Stomach (tissue), 9 donors: ENCODE measurements around the gene CD3G. TPM values are rescaled to one million over a fixed set of nuclear protein-coding genes. Genes with fewer than 3 reads are reported as not detected.
A peak's percentile ranks its signal among the peaks of the same experiment; 100 is the strongest.

Experiments
- DNase-seq, 2 donors: peaks; one replicate each; pipeline versions ENCODE4 v3.0.0 to v3.0.0-alpha.2; 2013 to 2019
- H3K27ac ChIP-seq, 5 donors: fragments of 200-600 bp in 4 of 5; sonication (generic) in 4 of 5; one replicate each; pipeline ENCODE4 v1.5.1; 2013 to 2019; ENCODE audit warnings: mild to moderate bottlenecking in 1 of 5, moderate library complexity in 1 of 5
- H3K27me3 ChIP-seq, 3 donors: fragments of 200-600 bp; sonication (generic); one replicate each; pipeline ENCODE4 v1.5.1; 2017 to 2019; ENCODE audit warnings: mixed run types in 1 of 3
- H3K36me3 ChIP-seq, 4 donors: fragments of 200-600 bp; sonication (generic); 1 replicate in 3 of 4; 2 replicates in 1 of 4; pipeline ENCODE4 v1.5.1; 2016 to 2019
- H3K4me1 ChIP-seq, 4 donors: fragments of 200-600 bp; sonication (generic); one replicate each; pipeline ENCODE4 v1.5.1; 2016 to 2019
- H3K4me3 ChIP-seq, 4 donors: fragments of 200-600 bp; sonication (generic) in 3 of 4; one replicate each; pipeline ENCODE4 v1.5.1; 2016 to 2019; ENCODE audit warnings: mild to moderate bottlenecking in 1 of 4
- H3K9me3 ChIP-seq, 4 donors: fragments of 200-600 bp; sonication (generic); one replicate each; pipeline ENCODE4 v1.5.1; 2016 to 2019
- CTCF ChIP-seq, 7 experiments: fragments of 450-650 bp in 4 of 7; fragments of 200-600 bp in 3 of 7; sonication (generic) in 3 of 7; IDR thresholded peaks; one replicate each; pipeline ENCODE4 v1.5.1; 2016 to 2019; ENCODE audit warnings: antibody characterized with exemption in 7 of 7, control low read depth in 2 of 7, mild to moderate bottlenecking in 1 of 7
- EP300 ChIP-seq: sonication (generic); formaldehyde crosslinking; IDR thresholded peaks from one replicate; pipeline ENCODE4 v1.6.1; 2017; ENCODE audit warnings: antibody characterized with exemption
- POLR2A ChIP-seq, 4 donors: fragments of 450-650 bp; IDR thresholded peaks; one replicate each; pipeline ENCODE4 v1.6.1; 2016; ENCODE audit warnings: antibody characterized with exemption in 4 of 4, control low read depth in 2 of 4, mild to moderate bottlenecking in 1 of 4, moderate library complexity in 1 of 4
- POLR2AphosphoS5 ChIP-seq, 3 donors: sonication (generic); formaldehyde crosslinking; IDR thresholded peaks; one replicate each; pipeline ENCODE4 v1.6.1; 2016; ENCODE audit warnings: antibody characterized with exemption in 3 of 3
- WGBS, 5 donors: extraction: QIAGEN DNeasy Blood & Tissue Kit in 3 of 5; methylation state at CpG; one replicate each; pipeline versions ENCODE4 v1.1.5 to v1.1.7; 2013 to 2018; 5-methylcytosine and 5-hydroxymethylcytosine counted together
- intact Hi-C: fragments of 100-400 bp; cut with DNase I; formaldehyde crosslinking; loops from one replicate; pipeline ENCODE4 v1.15.1; 2023; ENCODE audit warnings: low total_unique reads
- polyA plus RNA-seq, 3 donors: library from polyadenylated mRNA; stranded (reverse); fragments of 200-250 nt; gene quantifications; one replicate each; pipeline ENCODE4 v1.2.3, GENCODE V29; 2013
- total RNA-seq, 5 donors: library from RNA; depleted of rRNA; stranded (reverse); fragments of >200 nt; gene quantifications; one replicate each; pipeline versions ENCODE4 v1.1.0 to v1.2.3, GENCODE V29; 2014 to 2016
- donor health status: healthy with polysubstance abuse.
- donor health status: Bipolar disorder and iron deficiency.
- donor health status: healthy.

Gene CD3G
- total and polyA plus RNA-seq, 8 donors, result 0.18 to 9.5 (median 1.2) TPM; not detected in 3

- intact Hi-C loops, result no loop called here
- Histone ChIP-seq H3K36me3 (no peaks in the 10 kb centered on the region), H3K4me1 (peaks cover 0 to 31% (median 15%) of the 10 kb centered on the region in 4 donors), H3K4me3 (no peak overlapping the region), H3K9me3 (no peaks in the 10 kb centered on the region), H3K27me3 (no peaks in the 10 kb centered on the region), H3K27ac (peak overlapping the region in 1 of 5 donors; percentile 0)
- DNase-seq, result no peak
- WGBS, 5 donors, result 94 to 98% (median 95%) methylated on average over 16 to 19 of the region's 19 CpGs
- no peak for TF ChIP-seq CTCF (IDR thresholded peaks at IDR 0.05)
- TF ChIP-seq POLR2AphosphoS5 (IDR thresholded peaks at IDR 0.05), result no peak
- no peak for TF ChIP-seq POLR2A (IDR thresholded peaks at IDR 0.05)
- no peak for TF ChIP-seq EP300
Observed at GRCh38 chr11:118322721-118323120, 21.4 kb upstream of the CD3G start.

GRCh38 chr11:118325283-118325682 is 18.9 kb upstream of the CD3G start:
- no peaks in the 10 kb centered on the region for H3K36me3 ChIP-seq
- no peak for DNase-seq
- intact Hi-C loops, result no loop called here
- H3K4me3 ChIP-seq, result no peak overlapping the region
- no peaks in the 10 kb centered on the region for H3K27me3 ChIP-seq
- H3K9me3 ChIP-seq, result no peaks in the 10 kb centered on the region
- H3K4me1 ChIP-seq, result peaks cover 0 to 15% (median 7%) of the 10 kb centered on the region in 4 donors
- TF ChIP-seq POLR2A (IDR thresholded peaks at IDR 0.05), result no peak
- TF ChIP-seq EP300, result no peak
- TF ChIP-seq CTCF (IDR thresholded peaks at IDR 0.05), result no peak
- no peak for TF ChIP-seq POLR2AphosphoS5 (IDR thresholded peaks at IDR 0.05)
- H3K27ac ChIP-seq, result no peak overlapping the region

GRCh38 chr11:118328745-118329144 is 15.4 kb upstream of the CD3G start:
- Histone ChIP-seq H3K4me3 (no peak overlapping the region), H3K9me3 (no peaks in the 10 kb centered on the region), H3K27ac (no peak overlapping the region), H3K27me3 (no peaks in the 10 kb centered on the region), H3K36me3 (no peaks in the 10 kb centered on the region), H3K4me1 (no peaks in the 10 kb centered on the region)
- DNase-seq, result no peak
- intact Hi-C loops, result no loop called here
- no peak for TF ChIP-seq CTCF (IDR thresholded peaks at IDR 0.05)
- no peak for TF ChIP-seq POLR2AphosphoS5 (IDR thresholded peaks at IDR 0.05)
- TF ChIP-seq EP300, result no peak
- TF ChIP-seq POLR2A (IDR thresholded peaks at IDR 0.05), result no peak

- no peaks in the 10 kb centered on the region for H3K36me3 ChIP-seq
- intact Hi-C loops, result no loop called here
- H3K27me3 ChIP-seq, result no peaks in the 10 kb centered on the region
- no peaks in the 10 kb centered on the region for H3K9me3 ChIP-seq
- no peak for DNase-seq
- H3K27ac ChIP-seq, result no peak overlapping the region
- H3K4me3 ChIP-seq, result no peak overlapping the region
- 73 to 84% (median 79%) methylated on average over 1 of the region's 1 CpG for WGBS, 5 donors
- H3K4me1 ChIP-seq, result no peaks in the 10 kb centered on the region
- TF ChIP-seq CTCF (IDR thresholded peaks at IDR 0.05) (no peak), POLR2AphosphoS5 (IDR thresholded peaks at IDR 0.05) (no peak), POLR2A (IDR thresholded peaks at IDR 0.05) (no peak), EP300 (no peak)
Observed at GRCh38 chr11:118334745-118335144, 9.4 kb upstream of the CD3G start.
